Stimulated activated CD4-positive, alpha-beta T cell treated with anti-CD3 and anti-CD28 coated beads, Interleukin-4, amount 100 ng/mL, for 24 hours (primary cell): ENCODE measurements around the gene CAMTA1.
A peak's percentile ranks its signal among the peaks of the same experiment; 100 is the strongest.

Experiments
- DNase-seq: peaks from one replicate; pipeline ENCODE4 v3.0.0-alpha.2; 2020

The CAMTA1 gene

GRCh38 chr1:7049913-7050625 lies 264.8 kb downstream of the CAMTA1 start:
- no peak for DNase-seq

DNA sequence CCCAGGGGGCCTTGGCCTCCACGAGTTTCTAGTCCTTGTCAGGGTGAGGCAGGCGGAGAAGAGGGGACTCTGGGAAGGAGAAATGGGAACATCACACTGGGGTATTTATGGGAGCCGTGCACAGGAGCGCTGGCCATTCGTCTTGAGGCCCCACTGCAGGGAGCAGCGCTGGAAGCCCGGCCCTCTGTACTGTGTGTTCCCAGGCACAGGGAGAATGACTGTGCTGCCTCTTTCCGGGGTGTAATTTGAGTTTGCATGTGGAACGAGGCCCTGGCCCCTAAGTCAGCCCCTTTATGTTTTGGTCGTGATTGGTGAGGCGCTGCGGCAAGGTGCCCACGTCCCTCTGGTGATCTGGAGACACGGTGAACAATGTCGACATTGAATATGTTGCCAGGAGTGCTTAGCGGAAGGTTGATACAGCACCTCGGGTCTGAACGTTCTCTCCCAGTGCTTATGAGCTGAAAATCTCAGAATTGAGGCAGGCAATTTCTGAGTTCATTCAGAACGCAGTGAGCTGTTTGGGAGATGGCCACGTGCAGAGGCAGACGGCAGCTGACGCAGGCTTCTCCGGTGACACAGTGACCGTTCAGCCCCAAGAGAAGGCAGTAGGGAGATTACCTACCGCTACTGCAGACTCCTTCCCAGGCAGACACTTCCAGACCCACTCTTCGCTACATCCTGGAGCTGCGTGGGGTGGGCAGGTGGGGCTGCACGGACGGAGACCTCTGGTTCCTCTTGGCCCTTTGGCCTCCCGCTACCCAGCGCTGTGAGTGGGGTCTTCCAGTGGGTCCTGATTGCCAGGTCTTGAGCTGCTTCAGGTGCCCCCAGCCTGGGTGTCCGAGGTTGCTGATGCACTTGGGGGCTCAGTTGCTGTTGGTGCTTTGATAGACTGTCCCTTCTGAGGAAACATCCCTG lies 265.8 kb downstream of the CAMTA1 start:
- DNase-seq = no peak

- DNase-seq = no peak
Measured at GRCh38 chr1:7052701-7053100, 267.4 kb downstream of the CAMTA1 start.

- DNase-seq = no peak
Measured at GRCh38 chr1:7060745-7061144, 275.5 kb downstream of the CAMTA1 start.

GRCh38 chr1:7062346-7063061 lies 277.2 kb downstream of the CAMTA1 start:
- no peak for DNase-seq

- DNase-seq = no peak
Measured at GRCh38 chr1:7063981-7064380, 278.7 kb downstream of the CAMTA1 start.

GRCh38 chr1:7068552-7068951 lies 283.3 kb downstream of the CAMTA1 start:
- no peak for DNase-seq

DNA sequence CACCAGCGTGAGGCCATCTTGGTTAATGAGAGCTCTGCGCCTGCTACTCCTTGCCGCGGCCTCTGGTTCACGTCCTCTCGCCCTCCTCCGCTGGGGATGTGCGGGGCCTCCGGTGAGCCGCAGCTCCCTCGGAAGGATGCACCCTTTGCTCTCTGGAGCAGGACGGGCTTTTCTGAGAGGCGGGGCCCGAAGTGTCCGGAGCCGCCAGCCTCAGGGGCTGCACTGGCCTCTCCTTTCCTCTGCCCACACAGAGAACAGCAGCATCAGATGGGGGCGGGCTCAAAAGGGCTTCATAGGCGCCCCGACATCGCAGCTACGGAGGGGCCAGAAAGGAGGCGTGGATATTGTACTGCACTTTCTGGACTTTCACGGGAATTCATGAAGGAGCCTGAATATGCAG lies 284.7 kb downstream of the CAMTA1 start:
- DNase-seq = no peak

DNA sequence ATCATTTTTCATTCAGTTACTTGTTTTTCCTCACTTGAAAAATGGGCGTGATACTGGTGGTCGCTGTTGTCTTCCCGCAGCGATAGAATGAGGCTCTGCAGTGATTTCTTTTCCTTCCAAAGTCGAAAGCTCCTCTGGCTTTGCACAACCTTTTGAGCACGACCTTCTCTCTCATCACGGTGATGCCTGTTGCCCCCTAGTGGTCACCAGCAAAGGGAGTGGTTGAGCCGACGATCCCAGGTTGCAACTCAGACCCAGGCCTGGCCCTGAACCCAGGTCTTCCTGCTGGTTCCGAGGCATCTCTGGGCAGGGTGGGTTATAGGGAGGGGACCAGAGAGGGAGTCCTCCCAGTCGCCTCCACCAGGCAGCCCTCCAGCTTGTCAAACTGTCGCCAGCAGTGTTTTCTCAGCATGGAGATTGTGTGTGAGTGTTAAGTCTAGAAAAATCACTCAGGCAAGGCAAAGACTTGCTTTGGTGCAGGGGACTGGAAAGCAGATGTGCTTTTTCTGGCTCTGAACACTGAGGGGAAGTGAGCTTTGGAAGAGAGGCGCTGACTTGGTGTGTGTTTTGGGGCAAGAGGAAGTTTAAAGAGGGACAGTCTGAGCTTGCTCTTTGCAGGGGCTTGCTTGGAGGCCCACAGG lies 285.3 kb downstream of the CAMTA1 start:
- peak; percentile 59 for DNase-seq

- DNase-seq = no peak
Measured at GRCh38 chr1:7076117-7076516, 290.9 kb downstream of the CAMTA1 start.

- no peak for DNase-seq
Measured at GRCh38 chr1:7076572-7076971, 291.3 kb downstream of the CAMTA1 start.

DNA sequence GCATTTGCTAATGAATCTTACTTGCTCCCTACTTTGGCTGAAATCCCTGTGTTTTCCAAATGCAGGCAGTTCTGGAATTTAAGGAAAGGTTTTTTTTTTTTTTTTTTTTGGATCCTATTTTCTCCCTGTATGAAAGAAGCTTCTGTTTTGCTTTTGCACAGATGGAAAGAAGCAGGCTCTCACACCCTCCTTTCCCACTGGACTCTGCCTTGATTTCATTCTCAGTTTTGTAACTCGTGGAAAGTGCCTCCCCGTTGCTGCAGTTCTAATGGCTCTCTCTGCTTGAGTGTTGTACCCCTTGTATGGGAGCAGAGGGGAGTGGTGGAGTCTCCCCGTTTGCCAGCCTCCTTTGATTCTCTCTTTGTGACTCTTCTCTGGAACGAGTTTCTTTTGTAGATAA lies 291.9 kb downstream of the CAMTA1 start:
- DNase-seq = no peak

- DNase-seq = no peak
Measured at GRCh38 chr1:7077970-7078369, 292.7 kb downstream of the CAMTA1 start.

DNA sequence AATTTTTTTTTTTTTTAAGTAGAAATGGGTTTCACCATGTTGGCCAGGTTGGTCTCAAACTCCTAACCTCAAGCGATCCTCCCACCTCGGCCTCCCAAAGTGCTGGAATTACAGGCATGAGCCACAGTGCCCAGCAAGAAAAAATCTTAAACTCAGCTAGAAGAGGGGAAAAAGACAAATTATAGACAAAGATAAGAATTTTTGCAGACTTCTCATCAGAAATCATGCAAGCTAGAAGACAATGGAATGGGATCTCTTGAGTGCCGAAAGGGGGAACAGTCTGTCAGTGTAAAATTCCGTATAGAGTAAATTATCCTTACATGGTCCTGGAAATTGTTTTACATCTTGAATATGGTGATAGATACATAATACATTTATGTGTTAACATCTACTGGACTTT lies 294.4 kb downstream of the CAMTA1 start:
- no peak for DNase-seq

DNA sequence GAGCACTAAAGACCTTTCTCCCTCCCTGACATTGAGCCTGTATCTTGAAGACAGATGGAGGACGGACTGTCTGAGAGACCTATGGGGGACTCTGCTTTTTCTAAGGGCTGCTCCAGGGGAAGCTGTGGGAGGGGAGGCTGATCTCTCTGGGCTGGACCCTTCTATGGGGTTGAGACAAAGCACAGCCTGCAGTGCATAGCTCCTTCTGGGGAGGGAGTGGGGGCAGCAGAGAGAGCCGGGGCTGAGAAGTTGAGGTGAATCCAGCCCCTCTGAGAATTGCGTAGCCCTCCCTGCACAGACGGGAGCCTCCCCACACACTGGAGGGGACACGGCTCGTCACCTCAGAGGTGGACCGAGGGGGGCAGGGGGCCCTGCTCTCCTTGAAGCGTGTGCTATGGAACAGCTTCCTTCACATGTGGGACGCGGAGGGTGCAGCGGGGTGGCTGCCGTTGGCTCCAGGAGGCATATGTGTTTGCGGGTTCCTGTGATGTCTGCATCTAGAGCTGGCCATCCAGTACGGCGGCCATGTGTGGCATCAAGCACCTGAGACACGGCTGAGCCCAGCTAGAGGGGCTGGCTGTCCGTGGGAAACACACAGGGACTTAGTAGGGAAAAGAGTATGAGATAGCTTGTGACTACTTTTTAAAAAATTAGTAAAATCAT lies 299.1 kb downstream of the CAMTA1 start:
- DNase-seq = no peak

GRCh38 chr1:7085521-7085920 lies 300.3 kb downstream of the CAMTA1 start:
- no peak for DNase-seq

- no peak for DNase-seq
Measured at GRCh38 chr1:7086106-7086505, 300.9 kb downstream of the CAMTA1 start.

GRCh38 chr1:7087888-7088287 lies 302.6 kb downstream of the CAMTA1 start:
- no peak for DNase-seq

- DNase-seq = no peak
Measured at GRCh38 chr1:7089497-7089896, 304.2 kb downstream of the CAMTA1 start.

GRCh38 chr1:7093297-7093696 lies 308.0 kb downstream of the CAMTA1 start:
- DNase-seq = no peak

GRCh38 chr1:7094086-7094485 lies 308.8 kb downstream of the CAMTA1 start:
- no peak for DNase-seq

- DNase-seq = no peak
Measured at GRCh38 chr1:7094509-7094908, 309.3 kb downstream of the CAMTA1 start.
